Astrocyte (in vitro differentiated cells and primary cell): Measurements from ENCODE around the gene SLC6A7.

Source experiments
- EZH2 ChIP-seq: IDR thresholded peaks from 2 replicates; pipeline ENCODE4 v1.6.1; 2012; ENCODE audit warnings: mild to moderate bottlenecking, low read length, inconsistent platforms; ENCODE audit not compliant: insufficient read depth
- TF ChIP-seq, protein P1 (sequence below): IDR thresholded peaks from 2 replicates; pipeline ENCODE4 v1.5.1; 2011; ENCODE audit warnings: low read depth, mild to moderate bottlenecking, inconsistent platforms, low read length, moderate library complexity; ENCODE audit not compliant: insufficient read depth

DNA sequence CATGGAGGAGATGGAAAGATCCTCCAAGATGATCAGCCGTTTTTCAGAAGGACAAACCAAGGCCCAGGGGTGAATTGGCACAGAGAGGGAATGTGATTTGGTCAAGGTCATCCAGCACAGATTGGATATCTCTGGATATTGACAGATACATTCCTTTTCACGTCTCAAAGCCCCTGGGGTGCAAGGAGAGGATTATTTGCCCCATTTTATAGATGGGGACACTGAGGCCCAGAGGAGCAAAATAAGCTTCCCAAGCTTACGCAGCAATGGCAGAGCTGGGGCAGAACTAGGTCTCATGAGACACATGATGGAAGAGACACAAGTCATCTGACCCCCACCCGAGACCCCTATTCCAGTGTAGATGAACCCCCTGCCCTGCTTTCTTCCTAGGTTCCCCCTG is 33.3 kb upstream of the SLC6A7 start:
- no peak for TF ChIP-seq EZH2
- TF ChIP-seq, protein P1, sequence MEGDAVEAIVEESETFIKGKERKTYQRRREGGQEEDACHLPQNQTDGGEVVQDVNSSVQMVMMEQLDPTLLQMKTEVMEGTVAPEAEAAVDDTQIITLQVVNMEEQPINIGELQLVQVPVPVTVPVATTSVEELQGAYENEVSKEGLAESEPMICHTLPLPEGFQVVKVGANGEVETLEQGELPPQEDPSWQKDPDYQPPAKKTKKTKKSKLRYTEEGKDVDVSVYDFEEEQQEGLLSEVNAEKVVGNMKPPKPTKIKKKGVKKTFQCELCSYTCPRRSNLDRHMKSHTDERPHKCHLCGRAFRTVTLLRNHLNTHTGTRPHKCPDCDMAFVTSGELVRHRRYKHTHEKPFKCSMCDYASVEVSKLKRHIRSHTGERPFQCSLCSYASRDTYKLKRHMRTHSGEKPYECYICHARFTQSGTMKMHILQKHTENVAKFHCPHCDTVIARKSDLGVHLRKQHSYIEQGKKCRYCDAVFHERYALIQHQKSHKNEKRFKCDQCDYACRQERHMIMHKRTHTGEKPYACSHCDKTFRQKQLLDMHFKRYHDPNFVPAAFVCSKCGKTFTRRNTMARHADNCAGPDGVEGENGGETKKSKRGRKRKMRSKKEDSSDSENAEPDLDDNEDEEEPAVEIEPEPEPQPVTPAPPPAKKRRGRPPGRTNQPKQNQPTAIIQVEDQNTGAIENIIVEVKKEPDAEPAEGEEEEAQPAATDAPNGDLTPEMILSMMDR = no peak
